ENCODE data around the gene NRN1L. TPM values are rescaled to one million over a fixed set of nuclear protein-coding genes. Genes with fewer than 3 reads are reported as not detected.
A peak's percentile ranks its signal among the peaks of the same experiment; 100 is the strongest.

The NRN1L gene
- total RNA-seq, 1 experiment from 2014 or later = not detected

- no TSS peak for BruUV-seq (replicated peaks)
- no peaks in the 10 kb centered on the region for H3K79me2 ChIP-seq (ENCODE audit: low read length)
Measured at GRCh38 chr16:67902831-67903230, 18.1 kb downstream of the NRN1L start.

GRCh38 chr16:67907397-67908180 lies 22.9 kb downstream of the NRN1L start:
- CTCF ChIA-PET = no interaction called here
- H3K27me3 ChIP-seq (ENCODE audit: low read length) = no peaks in the 10 kb centered on the region
- no peaks in the 10 kb centered on the region for H3K9me3 ChIP-seq (ENCODE audit: low read length)
- no peak for TF ChIP-seq EZH2phosphoT487 (IDR thresholded peaks at IDR 0.05; ENCODE audit: borderline replicate concordance, low read length)
- TF ChIP-seq EZH2 (IDR thresholded peaks at IDR 0.05; ENCODE audit: low read length, unreplicated experiment) = no peak
- TF ChIP-seq CTCF (conservative IDR thresholded peaks at IDR 0.05; ENCODE audit: low read depth, low read length) = no peak
- intact Hi-C loops (cut with micrococcal nuclease) = no loop called here
- H3F3A ChIP-seq (ENCODE audit: low read length, unreplicated experiment) = no peaks in the 10 kb centered on the region
- H3K4me1 ChIP-seq (ENCODE audit: insufficient read depth, low read length) = no peaks in the 10 kb centered on the region
- no peaks in the 10 kb centered on the region for H3K79me2 ChIP-seq (ENCODE audit: low read length)
- ATAC-seq (no peak), DNase-seq (no peak)
- H4K20me1 ChIP-seq (ENCODE audit: low read length) = no peaks in the 10 kb centered on the region
- POLR2A ChIA-PET (ENCODE audit: unreplicated experiment) = no interaction called here
- no TSS peak for BruUV-seq (replicated peaks)
- H3K27ac ChIP-seq (ENCODE audit: low read length) = no peak overlapping the region
- no peaks in the 10 kb centered on the region for H3K36me3 ChIP-seq (ENCODE audit: low read depth, low read length)
- no peak overlapping the region for H3K4me3 ChIP-seq (ENCODE audit: low read length)
- no peaks in the 10 kb centered on the region for H3K9me2 ChIP-seq (replicated peaks; ENCODE audit: low read length)
- no peak overlapping the region for H3K4me2 ChIP-seq (ENCODE audit: low read length)
- H3K9ac ChIP-seq (ENCODE audit: low read length) = no peak overlapping the region
- H2AFZ ChIP-seq (ENCODE audit: low read length) = no peak overlapping the region

More at GRCh38 chr16:67902831-67903230, 18.1 kb downstream of the NRN1L start:
- no peaks in the 10 kb centered on the region for H3K36me3 ChIP-seq (ENCODE audit: low read depth, low read length)
- H4K20me1 ChIP-seq (ENCODE audit: low read length) = no peaks in the 10 kb centered on the region
- no peak overlapping the region for H2AFZ ChIP-seq (ENCODE audit: low read length)
- no peak overlapping the region for H3K4me3 ChIP-seq (ENCODE audit: low read length)
- ATAC-seq (no peak), DNase-seq (no peak)
- no peaks in the 10 kb centered on the region for H3K9me2 ChIP-seq (replicated peaks; ENCODE audit: low read length)
- H3K9ac ChIP-seq (ENCODE audit: low read length) = no peak overlapping the region
- H3K27me3 ChIP-seq (ENCODE audit: low read length) = no peaks in the 10 kb centered on the region
- ChIA-PET POLR2A (ENCODE audit: unreplicated experiment) (no interaction called here), CTCF (no interaction called here)
- H3F3A ChIP-seq (ENCODE audit: low read length, unreplicated experiment) = no peaks in the 10 kb centered on the region
- no peak overlapping the region for H3K27ac ChIP-seq (ENCODE audit: low read length)
- no peak for TF ChIP-seq EZH2phosphoT487 (IDR thresholded peaks at IDR 0.05; ENCODE audit: borderline replicate concordance, low read length)
- TF ChIP-seq CTCF (conservative IDR thresholded peaks at IDR 0.05; ENCODE audit: low read depth, low read length) = no peak
- no peak for TF ChIP-seq EZH2 (IDR thresholded peaks at IDR 0.05; ENCODE audit: low read length, unreplicated experiment)
- no peaks in the 10 kb centered on the region for H3K4me1 ChIP-seq (ENCODE audit: insufficient read depth, low read length)
- no peaks in the 10 kb centered on the region for H3K9me3 ChIP-seq (ENCODE audit: low read length)
- intact Hi-C loops (cut with micrococcal nuclease) = no loop called here
- no peak overlapping the region for H3K4me2 ChIP-seq (ENCODE audit: low read length)

GRCh38 chr16:67909056-67909742 lies 24.5 kb downstream of the NRN1L start:
- no peak for TF ChIP-seq EZH2phosphoT487 (IDR thresholded peaks at IDR 0.05; ENCODE audit: borderline replicate concordance, low read length)
- TF ChIP-seq CTCF (conservative IDR thresholded peaks at IDR 0.05; ENCODE audit: low read depth, low read length) = no peak
- TF ChIP-seq EZH2 (IDR thresholded peaks at IDR 0.05; ENCODE audit: low read length, unreplicated experiment) = no peak
- H3K4me3 ChIP-seq (ENCODE audit: low read length) = no peak overlapping the region
- DNase-seq (no peak), ATAC-seq (no peak)
- intact Hi-C loops (cut with micrococcal nuclease) = no loop called here
- no peak overlapping the region for H3K4me2 ChIP-seq (ENCODE audit: low read length)
- ChIA-PET CTCF (no interaction called here), POLR2A (ENCODE audit: unreplicated experiment) (no interaction called here)
- no peak overlapping the region for H3K9ac ChIP-seq (ENCODE audit: low read length)
- no peaks in the 10 kb centered on the region for H3K36me3 ChIP-seq (ENCODE audit: low read depth, low read length)
- no peaks in the 10 kb centered on the region for H3K4me1 ChIP-seq (ENCODE audit: insufficient read depth, low read length)
- H3K27ac ChIP-seq (ENCODE audit: low read length) = no peak overlapping the region
- H3K9me3 ChIP-seq (ENCODE audit: low read length) = no peaks in the 10 kb centered on the region
- BruUV-seq (replicated peaks) = TSS peak; percentile 30
- H2AFZ ChIP-seq (ENCODE audit: low read length) = no peak overlapping the region
- H4K20me1 ChIP-seq (ENCODE audit: low read length) = no peaks in the 10 kb centered on the region
- H3K79me2 ChIP-seq (ENCODE audit: low read length) = no peaks in the 10 kb centered on the region
- no peaks in the 10 kb centered on the region for H3K27me3 ChIP-seq (ENCODE audit: low read length)
- no peaks in the 10 kb centered on the region for H3K9me2 ChIP-seq (replicated peaks; ENCODE audit: low read length)
- no peaks in the 10 kb centered on the region for H3F3A ChIP-seq (ENCODE audit: low read length, unreplicated experiment)
